ENCODE results near the gene OPALIN.

Gene OPALIN, protein sequence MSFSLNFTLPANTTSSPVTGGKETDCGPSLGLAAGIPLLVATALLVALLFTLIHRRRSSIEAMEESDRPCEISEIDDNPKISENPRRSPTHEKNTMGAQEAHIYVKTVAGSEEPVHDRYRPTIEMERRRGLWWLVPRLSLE

DNA sequence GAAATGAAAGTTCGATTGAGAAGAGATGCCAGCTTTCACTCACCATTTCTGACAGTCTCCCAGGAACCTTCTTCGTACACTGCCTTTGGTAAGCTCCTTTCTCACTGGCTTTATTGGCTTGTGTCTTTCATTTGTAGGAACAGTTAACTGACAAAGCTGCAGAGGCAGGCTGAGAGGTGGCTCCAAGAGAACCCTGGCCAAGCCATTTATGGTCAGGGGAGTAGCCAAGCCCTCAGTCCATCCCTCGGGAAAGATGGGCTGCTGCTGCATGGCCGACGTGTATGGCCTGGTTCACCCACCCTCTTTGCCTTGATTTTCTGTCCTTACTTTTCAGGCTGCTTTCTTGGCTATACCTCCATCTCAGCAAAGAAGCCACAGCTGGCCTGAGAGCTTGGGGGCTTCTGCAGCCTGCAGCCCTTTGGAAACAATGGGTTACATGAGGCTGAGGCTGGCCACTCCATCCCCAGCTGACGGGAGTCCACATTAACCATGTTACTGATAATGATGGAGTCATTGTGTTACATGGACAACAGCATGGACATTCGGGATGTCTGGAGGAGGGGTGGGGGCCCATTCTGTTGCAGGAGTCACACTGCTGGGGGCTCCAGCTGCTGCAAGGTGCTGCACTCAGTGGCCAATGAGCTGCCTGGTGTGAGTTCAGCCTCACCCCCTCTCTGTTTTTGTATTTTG, at the start of gene OPALIN:
Gene OPALIN (minus strand): TSS at position 152 of the 690 bp plus-strand sequence. CDS start 106 bp downstream, at position 46.
- ATAC-seq (no peak), DNase-seq (no peak)

DNA sequence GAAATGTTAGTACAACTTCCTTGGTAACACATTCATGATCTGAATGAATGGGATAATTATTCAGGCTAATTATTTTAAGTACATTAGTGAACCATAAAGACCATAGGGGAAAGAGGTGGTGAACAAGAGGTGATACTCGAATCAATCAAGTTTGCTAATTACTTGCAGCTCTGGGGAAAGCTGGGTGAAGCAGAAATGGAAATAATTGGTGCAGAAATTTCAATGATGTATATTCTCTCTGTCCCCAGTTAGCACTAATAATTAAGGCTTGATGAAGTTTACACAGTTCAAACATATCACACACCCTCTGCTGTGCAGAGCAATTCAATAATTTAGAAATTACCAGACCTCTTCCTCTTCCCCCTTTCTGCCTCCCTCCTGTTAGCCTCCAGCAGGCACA, 49.4 kb upstream of the OPALIN start:
- ATAC-seq (no peak), DNase-seq (no peak)

DNA sequence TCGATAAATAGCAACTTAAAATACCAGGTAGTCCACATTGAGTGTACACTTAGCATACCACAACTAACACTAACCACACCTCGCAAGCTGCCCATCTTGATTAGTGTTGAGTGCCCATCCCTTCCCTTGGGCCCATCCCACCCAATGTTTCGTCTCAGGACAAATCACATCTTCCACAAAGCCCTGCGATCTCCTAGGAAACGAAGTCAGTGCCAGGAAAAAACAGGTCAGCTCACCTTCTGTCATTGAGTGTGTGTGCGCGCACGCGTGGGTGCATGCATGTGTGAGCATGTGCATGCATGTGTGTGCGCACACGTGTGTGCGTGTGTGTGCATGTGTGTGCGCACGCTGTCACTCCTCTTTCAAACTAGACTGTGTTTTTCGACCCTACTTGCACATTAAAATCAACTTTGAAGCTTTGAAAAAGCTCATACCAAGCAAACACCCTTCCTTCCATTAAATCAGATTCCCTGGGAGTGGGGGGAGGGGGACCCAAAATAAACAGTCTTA, 48.8 kb upstream of the OPALIN start:
- DNase-seq = no peak
- ATAC-seq = no peak

DNA sequence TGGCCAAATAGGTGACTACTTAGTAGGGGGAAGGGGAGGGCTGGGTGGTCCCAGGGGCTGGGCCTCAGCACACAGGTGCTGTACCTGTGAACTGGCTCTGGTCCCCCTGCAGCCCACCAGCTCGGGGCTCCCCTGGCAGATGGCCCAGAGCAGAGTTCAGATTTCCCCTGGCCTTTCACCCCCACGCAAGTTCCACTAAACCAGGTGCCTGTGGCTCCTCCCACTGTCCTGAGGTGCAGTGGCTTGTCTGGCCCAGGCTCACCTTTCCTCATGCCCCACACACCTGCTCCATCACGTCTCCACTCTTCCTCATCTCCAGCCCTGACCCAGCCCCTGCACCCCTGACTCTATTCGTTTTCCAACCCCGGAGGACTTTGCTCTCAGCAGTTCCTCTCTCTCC, 47.3 kb upstream of the OPALIN start:
- no peak for DNase-seq
- no peak for ATAC-seq

DNA sequence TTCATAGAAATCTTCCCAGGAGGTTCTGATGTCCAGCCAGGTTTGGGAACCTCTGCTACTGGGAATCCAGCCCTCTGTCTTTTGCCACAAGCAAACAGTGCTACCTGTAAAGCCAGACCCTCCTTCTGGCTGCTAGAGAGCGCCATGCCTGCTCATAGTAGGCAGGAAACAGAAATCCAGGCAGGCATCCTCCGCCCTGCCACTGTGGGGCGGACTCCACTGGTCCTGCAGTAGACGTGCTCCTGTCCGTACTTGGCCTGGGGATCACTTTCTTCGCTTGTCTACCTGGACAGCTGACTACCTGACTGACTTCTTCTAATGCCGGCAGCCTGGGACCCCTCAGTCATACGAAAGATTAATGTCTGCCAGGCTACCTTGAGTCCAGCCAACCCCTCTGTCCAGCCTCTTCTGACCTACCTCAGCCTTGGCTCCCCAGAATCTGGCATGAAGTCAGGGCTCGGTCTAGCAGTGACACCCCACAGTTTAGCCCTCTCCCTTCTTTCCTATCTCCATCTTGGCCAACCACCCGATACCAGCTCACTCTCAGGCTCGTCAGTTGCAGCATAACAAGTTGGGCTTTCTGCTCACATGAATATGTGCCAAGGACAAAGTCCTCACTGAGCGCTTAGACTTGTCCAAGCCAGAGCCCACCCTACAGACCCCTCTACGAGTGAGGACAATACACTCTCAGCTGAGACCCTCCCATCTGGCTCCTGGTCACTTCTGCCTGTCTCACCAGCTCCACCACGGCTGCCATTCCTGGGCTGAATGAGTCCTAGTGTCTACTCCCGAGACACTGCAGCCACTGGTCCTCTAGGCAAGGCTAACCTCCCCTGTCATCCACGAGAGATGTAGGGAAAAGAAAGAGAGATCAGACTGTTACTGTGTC, 43.9 kb upstream of the OPALIN start:
- no peak for ATAC-seq

DNA sequence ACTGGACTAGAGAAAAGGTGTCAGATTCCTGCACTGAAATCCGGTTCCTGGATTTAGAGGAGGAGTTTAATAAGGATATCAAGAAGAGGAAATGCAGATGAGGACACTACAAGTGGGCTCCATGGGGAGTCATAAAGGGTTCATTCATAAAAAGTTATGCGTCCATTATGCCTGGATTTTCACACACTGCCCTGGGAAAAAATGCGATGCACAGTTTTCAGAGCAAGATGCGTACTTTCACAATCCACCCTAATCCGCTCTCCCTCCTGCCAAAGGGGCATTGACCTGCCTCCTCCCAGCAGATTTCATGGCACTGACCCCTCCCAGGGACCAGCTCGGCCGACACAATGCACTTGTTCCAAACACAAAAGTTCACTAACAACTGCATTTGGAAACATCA, 42.2 kb upstream of the OPALIN start:
- no peak for DNase-seq

More for the DNA sequence above, 43.9 kb upstream of the OPALIN start:
- DNase-seq = no peak

DNA sequence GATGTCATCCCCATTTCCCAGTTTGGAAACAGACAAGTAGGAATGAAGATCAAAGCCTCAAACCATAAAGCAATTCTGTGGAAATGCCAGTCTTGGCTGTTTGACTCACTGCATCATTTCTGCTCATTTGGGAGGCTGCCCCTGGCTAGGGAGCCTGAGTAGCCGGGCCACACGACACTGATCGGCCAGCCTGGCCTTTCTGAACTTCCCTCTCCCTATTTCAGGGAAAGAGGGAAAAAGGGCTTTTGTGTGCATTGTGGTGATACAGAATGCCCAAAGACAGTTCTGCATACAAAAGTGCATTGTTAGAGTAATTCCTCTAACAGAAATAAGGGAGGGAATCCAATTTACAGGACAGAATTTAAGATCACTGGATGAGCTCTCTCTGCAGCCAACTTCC, 41.7 kb upstream of the OPALIN start:
- ATAC-seq = no peak
- DNase-seq = no peak

More for the DNA sequence above, 42.2 kb upstream of the OPALIN start:
- ATAC-seq = no peak

DNA sequence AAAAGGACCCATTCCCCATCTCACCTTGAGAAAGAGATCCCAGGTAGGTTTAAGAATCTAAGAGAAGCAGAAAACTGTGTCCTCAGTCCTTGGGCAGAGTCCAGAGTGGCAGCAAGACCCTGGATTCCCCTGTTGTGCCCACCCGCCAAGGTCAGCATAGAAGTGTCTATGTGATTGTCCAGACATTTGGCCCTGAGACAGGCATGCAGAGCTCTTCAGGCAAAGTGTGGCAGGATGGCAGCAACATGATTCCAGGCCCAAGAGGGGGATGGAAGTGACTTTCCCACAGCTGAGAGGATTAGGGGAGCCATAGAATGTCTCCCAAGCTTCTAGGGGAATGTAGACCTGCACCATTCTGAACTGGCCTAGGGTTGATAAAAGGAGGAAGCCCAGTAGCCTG, 39.1 kb upstream of the OPALIN start:
- DNase-seq = no peak
- no peak for ATAC-seq

DNA sequence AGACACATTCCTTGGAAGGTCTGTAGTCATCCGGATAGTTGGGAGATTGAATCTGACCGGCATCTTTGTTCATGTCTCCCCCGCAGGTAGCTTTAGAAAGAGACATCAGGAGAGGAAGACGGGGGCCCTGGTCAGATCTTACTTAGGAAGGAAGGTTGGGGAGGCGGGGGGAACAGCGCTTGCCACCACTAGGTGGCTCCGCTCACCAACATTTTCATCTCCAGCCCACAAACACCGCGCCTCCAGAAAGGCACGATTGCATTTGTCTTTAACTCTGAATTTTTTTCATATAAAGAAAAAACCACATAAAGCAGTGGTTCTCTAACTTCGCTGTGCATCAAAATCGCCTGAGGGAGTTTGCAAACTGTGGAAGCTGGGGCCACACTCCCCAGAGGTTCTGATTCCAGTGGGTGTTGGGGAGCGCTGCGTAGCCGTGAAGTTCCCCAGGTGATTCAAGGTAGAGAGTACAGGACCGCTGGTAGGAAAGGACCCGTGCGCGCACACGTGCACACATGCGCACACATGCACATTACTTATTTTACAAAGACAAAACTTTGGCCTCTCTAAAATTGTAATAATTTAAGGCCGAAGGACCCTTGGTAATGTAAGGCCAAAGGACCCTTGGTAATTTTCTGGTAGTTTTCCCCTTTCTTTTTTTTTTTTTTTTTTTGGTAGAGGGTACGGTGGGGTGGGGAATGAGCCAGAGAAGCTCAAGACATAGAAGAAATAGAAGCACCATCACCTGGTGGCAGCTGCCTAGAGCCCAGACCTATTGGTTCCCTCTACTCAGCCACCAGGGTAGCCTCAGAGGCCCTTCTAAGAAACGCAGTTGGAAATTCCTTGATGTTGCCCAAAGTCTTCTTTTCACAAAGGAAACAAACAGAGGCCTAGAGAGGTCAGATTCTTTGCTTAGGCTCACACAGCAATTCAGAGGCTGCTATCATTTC, 37.4 kb upstream of the OPALIN start:
- DNase-seq (peak; percentile 63), ATAC-seq (peak; percentile 79)

DNA sequence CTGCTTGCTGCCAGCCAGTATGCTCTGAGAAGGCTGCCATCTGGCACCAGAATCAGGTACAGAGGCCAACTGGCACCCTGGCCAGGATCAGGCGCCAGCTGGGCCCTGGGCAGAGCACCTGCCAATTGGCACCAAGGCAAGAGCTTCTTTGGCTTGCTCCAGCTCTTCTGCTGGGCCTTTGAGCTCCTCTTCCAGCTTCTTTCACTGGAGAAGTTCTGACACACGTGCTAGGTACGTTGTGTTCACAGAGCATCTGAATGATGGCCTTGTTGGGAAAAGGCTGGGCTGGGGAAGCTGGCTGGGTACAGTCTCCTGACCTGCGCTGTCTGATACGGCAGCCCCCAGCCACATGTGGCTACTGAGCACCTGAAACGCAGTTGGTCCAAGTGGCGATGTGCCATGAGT, 31.7 kb upstream of the OPALIN start:
- ATAC-seq = no peak
- no peak for DNase-seq

DNA sequence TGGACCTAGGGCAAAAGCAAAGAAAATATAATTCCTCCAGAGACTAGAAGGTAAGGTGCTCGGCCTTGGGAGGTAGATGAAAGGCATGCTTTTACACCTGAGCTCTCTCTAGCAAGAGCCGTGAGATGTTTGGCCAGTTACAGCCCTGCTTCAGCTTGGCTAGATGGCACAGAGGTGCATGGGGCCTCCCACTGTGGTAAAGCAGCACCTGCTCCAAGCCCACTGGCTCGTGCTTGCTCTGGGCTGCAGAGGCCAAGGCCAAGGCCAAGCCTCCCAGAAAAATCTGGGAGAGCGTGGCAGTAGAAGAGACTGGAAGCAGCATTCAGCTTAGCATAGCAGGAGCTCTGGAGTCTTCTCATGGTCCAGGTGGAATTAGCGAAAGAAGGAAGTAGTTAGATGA, 31.0 kb upstream of the OPALIN start:
- ATAC-seq = no peak
- no peak for DNase-seq

DNA sequence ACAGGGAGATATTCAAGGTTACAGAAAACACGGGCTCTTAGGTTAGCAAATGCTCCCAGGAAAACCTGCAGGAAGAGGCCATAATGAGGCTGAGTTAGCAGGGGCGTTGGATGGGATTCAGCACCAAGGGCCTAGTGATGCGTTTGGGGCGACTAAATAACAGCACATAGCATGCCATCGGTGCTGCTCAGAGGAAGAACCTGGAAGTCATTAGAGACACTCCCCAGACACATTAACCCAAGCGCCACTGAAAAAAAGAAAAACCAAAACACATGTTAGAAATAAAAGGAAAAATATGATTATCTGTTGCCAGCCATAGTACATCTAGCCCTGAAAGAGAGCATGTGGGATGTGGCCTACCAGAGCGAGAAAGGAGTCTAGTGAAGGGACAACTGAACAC, 28.8 kb upstream of the OPALIN start:
- no peak for ATAC-seq
- no peak for DNase-seq

DNA sequence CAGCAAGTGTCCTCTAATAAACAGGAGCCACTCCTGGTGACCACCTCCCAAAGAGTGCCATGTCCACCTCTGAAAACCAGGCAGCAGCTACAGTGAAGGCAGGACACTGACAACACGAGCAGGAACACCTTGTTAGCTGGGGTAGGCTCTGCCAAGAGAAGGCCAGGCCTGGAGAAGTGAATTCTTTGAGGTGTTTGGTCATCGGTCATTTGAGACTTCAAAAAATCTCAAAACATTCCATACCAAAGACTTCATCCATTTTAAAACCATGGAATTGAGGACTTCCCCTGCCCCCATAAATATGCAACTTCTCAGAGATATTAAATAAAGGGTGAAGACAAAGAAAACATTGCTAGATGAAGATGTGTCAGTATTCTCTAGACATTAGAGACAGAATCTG, 28.4 kb upstream of the OPALIN start:
- ATAC-seq (no peak), DNase-seq (no peak)

DNA sequence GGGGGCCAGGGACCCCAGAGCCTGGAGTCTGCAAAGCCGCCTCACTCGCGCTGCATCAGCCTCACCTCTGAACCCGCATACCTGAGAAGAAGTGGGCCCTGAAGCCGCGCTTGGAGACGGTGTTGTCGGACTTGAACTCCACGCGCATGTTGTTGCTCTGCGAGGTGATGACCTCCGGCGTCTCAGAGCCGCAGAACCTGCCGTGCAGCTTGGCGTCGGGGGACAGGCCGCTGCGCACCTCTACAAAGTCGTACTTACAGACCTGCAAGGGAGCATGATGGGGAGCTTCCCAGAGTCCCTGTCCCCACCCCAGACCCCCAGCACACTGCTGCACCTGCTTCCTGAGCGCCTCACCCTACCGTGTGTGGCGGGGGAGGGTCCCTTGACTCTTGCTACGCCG, 25.7 kb upstream of the OPALIN start:
- ATAC-seq = no peak
- DNase-seq = no peak

DNA sequence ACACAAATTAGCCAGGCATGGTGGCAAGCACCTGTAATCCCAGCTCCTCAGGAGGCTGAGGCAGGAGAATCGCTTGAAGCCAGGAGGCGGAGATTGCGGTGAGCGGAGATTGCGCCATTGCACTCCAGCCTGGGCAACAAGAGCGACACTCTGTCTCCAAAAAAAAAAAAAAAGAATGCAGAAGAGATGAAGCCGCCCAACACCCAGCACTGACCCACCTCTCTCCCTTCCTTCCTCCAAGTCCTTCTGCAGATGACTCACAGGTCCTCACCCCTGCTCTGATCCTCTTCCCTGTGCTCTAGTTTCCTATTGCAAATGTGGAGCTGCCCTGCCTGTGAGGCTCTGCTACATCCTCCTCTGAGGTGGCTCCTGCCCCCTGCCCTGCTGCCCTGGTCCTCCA, 22.0 kb upstream of the OPALIN start:
- DNase-seq (no peak), ATAC-seq (no peak)

DNA sequence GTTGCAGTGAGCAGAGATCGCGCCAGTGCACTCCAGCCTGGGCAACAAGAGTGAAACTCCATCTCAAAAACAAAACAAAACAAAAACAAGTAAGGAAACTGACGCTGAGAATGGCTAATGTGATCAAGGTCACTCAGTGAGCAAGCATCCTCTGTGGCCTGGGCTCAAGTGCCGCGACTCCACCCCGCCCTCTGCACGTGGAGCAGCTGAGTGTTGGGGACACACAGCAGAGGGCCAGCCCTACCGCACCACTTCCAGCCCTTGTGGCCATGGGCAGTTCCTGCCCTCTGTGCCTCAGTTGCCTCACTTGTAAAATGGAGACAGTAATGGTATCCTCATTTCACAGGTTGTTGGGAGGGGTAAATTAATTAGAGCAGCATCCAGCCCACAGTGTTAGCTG, 21.0 kb upstream of the OPALIN start:
- ATAC-seq (no peak), DNase-seq (no peak)

DNA sequence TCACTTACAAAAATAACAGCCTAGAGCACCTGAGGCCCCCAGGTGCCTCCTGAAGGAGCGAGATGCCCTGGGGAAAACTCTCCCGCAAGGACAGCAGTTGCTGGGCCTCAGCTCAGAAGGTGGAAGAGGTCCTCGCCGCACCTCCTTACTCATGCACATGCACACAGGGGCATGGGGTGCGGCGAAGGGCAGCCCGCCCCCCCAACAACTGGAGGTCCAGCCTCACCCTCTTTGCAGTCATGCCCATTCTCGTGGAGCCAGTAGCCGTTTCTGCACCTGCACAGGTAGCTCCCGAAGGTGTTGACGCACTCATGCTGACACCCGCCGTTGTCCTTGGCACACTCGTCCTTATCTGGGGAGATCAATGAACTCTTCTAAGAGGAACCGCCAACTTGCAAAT, 19.9 kb upstream of the OPALIN start:
- no peak for ATAC-seq

DNA sequence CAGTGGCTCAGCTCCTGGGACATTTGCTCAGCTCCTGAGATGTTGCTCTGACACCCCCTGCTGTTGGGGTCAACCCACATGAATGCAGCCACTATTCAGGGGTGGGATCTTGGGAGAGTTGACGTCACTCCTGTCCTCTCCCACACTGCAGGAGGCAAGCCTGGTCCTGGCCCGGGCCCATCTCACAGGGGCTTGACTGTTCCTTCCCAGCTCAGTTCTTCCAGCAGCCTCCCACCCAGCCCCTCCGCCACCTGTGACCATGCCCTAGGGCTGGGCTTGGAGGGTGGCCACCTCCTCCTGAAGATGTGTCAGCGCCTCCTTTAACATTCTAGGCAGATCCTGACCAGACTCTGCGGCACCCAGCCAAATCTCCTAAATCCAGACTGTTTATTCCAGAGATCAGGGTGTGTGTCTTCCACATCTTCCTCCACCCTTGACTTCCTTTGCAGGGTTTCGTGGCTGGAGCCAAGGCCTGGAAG, 19.1 kb upstream of the OPALIN start:
- ATAC-seq (no peak), DNase-seq (no peak)

More for the DNA sequence above, 19.9 kb upstream of the OPALIN start:
- DNase-seq = no peak

DNA sequence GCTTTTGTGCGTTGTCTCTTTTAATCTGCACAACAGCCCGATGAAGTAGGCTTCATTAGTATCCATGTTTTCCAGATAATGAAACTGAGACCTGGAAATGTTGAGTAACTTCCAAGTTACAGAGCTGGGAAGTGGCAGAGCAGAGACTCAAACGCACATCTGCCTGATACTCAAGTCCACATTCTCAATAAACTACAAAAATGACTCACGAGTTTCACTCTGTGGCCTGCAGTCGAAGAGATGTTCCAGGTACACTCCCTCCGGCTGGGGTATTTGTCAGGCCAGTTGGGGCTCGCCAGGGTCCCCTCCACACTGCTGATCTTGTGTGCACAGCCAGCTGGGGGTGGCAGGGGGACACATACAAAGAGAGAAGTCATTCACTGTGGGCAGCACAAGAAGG, 17.7 kb upstream of the OPALIN start:
- no peak for ATAC-seq

DNA sequence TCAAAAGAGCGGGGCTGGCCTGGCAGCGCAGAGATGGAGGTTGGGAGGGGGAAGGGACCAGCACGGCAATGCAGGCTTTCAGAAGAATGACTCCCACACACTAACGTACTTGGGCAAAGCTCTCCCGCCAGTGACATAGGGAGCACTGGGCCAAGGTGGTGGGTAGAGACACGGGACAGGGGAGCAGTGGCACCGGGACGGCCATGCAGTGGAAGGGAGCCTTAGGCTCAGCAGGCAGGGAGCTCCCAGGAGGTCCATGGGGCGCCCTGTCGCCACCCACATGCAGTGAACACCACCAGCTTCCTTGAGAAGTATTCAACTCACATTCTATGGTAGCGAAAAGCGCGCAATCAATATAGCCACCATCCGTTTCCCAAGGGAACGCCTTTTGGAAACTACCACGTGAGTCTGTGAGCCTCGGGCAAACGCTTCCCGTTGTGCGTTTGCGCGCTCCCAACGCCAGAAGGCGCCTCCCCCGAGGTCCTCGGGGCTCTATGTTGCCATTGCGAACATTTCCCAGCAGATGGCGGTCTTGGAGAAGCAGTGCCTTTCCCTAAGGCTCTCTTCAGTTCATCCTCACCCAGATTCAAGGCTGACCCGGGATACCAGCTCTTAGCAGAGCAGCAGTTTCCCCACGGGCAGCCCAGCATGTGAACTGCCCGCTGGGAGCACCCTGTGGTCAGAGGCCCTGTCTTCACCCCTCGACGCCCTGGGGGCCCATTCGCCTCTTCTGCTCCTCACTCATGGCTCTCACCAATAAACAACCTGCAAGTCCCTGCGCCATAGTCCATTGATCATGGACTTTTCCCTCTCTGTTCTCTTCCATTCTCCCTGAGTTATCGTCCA, 16.4 kb upstream of the OPALIN start:
- DNase-seq = peak; percentile 84
- ATAC-seq = peak; percentile 87

More for the DNA sequence above, 17.7 kb upstream of the OPALIN start:
- no peak for DNase-seq

DNA sequence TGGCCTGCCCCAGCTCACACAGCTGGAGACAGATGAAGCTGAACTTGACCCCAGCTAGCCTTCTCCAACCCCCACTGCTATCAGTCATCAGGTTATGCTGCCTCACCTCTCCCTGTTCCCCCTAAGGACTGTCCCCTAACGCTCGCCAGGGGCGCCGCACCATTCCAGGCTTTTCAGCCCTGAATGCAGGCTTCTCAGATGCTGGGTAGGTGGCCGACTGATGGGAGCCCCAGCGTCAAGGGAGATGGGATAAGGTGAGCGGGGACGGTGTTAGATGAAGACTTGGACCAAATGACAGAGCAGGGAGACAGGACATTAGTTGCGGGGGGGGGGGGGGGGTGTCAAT, 15.8 kb upstream of the OPALIN start:
- DNase-seq (no peak), ATAC-seq (no peak)

Data from stimulated activated naive CD8-positive, alpha-beta T cell treated with anti-CD3 and anti-CD28 coated beads, Interleukin-15, Interleukin-2, amounts not matched to agents 100 U/mL and 50 U/mL, for 24 hours (primary cell).